Ishikawa (cell line): ENCODE results near the gene R3HDML.

Experiments used
- CREB1 ChIP-seq: IDR thresholded peaks from 2 replicates; pipeline ENCODE4 v1.6.1; 2012; ENCODE audit warnings: low read depth
- EP300 ChIP-seq: IDR thresholded peaks from 2 replicates; pipeline ENCODE4 v1.6.1; 2012; ENCODE audit warnings: borderline replicate concordance
- NFIC ChIP-seq: IDR thresholded peaks from 2 replicates; pipeline ENCODE4 v1.6.1; 2012
- RAD21 ChIP-seq: IDR thresholded peaks from 2 replicates; pipeline ENCODE4 v1.6.1; 2012; ENCODE audit warnings: low read depth

DNA sequence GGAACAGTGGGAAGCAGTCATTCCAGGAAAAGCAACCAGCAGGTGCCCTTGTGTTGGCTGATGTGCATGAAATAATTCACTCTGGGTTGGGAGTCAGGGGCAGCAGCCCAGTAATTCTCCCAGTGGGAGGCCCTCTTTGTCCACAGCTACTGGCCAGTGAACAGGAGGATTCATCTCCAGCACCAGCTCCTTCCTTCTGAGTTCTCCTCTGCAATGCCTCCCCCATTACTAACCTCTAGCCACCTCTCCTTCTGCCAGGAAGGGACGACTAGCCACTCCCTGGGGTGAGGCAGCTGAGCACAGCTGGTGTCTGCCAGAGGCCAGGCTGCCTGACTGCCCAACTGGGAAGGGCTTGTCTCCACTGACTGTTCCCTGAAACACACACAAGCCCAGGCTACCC is 12.5 kb upstream of the R3HDML start:
- TF ChIP-seq CREB1 (no peak), RAD21 (peak; percentile 2; the same call in 1 of the 2 replicates), NFIC (peak; percentile 93), EP300 (peak; percentile 90)
